Fibroblast of mammary gland (primary cell): Measurements from ENCODE around the gene CRYZ.

Experiments used
- DNase-seq: peaks from one replicate; pipeline ENCODE4 v3.0.0-alpha.2; 2010; ENCODE audit warnings: low read depth
- H3K4me3 ChIP-seq: 2 replicates; pipeline ENCODE4 v1.5.1; 2011; ENCODE audit warnings: low read depth, mild to moderate bottlenecking, low read length, moderate library complexity; ENCODE audit not compliant: control insufficient read depth
- CTCF ChIP-seq: conservative IDR thresholded peaks from 2 replicates; pipeline ENCODE4 v1.5.1; 2011; ENCODE audit warnings: low read depth, low read length, inconsistent platforms; ENCODE audit not compliant: control insufficient read depth, insufficient read depth

The CRYZ gene

GRCh38 chr1:74715236-74715502 is 17.7 kb downstream of the CRYZ start:
- H3K4me3 ChIP-seq = no peak overlapping the region
- no peak for DNase-seq
- no peak for TF ChIP-seq CTCF

- no peak for DNase-seq
- H3K4me3 ChIP-seq = no peak overlapping the region
- TF ChIP-seq CTCF = no peak
Observed at GRCh38 chr1:74714429-74715235, 18.2 kb downstream of the CRYZ start.

- DNase-seq = no peak
- H3K4me3 ChIP-seq = no peak overlapping the region
- TF ChIP-seq CTCF = no peak
Observed at GRCh38 chr1:74713849-74714248, 19.0 kb downstream of the CRYZ start.

- no peak for TF ChIP-seq CTCF
- DNase-seq = no peak
Observed at GRCh38 chr1:74712881-74713280, 20.0 kb downstream of the CRYZ start.

DNA sequence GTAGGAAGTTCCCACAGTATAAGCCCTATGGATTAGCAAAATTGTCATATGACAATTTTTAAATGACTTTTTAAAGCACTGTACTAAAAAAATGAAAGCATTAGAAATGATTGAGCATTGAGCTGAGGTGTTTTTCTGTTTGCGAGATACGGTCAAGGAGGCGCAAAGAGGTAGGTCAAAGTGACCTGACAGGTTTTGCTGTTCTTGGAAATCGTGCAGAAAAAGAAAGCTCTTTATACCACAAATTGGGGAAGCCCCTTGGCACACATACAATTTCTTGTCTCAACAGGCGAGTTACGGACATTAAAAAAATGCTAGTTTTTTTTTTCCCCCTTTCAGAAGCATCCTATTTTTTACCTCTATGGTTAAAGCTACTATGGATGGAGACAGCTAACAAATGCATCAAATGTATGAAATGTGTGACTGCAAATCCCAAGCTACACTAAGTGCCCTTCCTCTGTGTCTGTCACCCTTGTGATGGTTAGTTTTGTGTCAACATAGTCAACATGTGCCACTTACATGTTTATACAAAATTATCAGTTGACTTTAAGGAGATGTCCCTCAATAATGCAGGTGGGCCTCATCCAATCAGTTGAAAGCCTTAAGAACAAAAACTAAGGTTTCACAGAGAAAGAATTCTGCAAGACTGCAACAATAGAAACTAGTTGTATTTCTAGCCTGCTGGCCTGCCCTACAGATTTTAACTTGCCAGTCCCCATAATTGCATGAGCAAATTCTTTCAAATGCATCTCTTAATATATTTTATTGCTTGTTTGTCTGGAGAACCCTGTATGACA is 29.3 kb downstream of the CRYZ start:
- TF ChIP-seq CTCF = no peak
- no peak for DNase-seq

More at GRCh38 chr1:74712881-74713280, 20.0 kb downstream of the CRYZ start:
- H3K4me3 ChIP-seq = no peak overlapping the region

GRCh38 chr1:74699331-74699730 is 33.5 kb downstream of the CRYZ start:
- no peak overlapping the region for H3K4me3 ChIP-seq
- no peak for DNase-seq
- no peak for TF ChIP-seq CTCF

More for the DNA sequence above, 29.3 kb downstream of the CRYZ start:
- H3K4me3 ChIP-seq = no peak overlapping the region
